GM12878 (cell line): Measurements from ENCODE around the gene EXOSC10. TPM values are rescaled to one million over a fixed set of nuclear protein-coding genes. Genes with fewer than 3 reads are reported as not detected.

ENCODE experiments used
- ATAC-seq: fragments of 200-7000 bp; cut with Tn5 transposase; 3 replicates; pipeline ENCODE4 v1.9.1; 2020; ENCODE audit warnings: mild to moderate bottlenecking, moderate library complexity
- BruUV-seq: library from RNA; stranded (reverse); fragments of 400-500 nt; replicated peaks from 2 replicates; lab custom pipeline; 2021; lab: Mats Ljungman, UMichigan
- CTCF ChIA-PET: fragments of 300-600 bp; sonication (Branson Sonifier 250); formaldehyde crosslinking; extraction: SDS; loops from one replicate; lab custom pipeline; 2021; ENCODE audit warnings: inconsistent platforms; lab: Yijun Ruan, JAX
- POLR2A ChIA-PET: fragments of 350-600 bp; formaldehyde crosslinking; extraction: SDS; loops from one replicate; lab custom pipeline; 2021; ENCODE audit warnings: inconsistent platforms; lab: Charles Lee
- RAD21 ChIA-PET: fragments of 300-600 bp; sonication (Branson Sonifier 250); formaldehyde crosslinking; loops from one replicate; lab custom pipeline; 2023; ENCODE audit warnings: antibody characterized with exemption; ENCODE audit not compliant: unreplicated experiment; lab: Charles Lee
- SMC1A ChIA-PET: fragments of 300-600 bp; sonication (Branson Sonifier 250); formaldehyde crosslinking; loops from one replicate; lab custom pipeline; 2023; ENCODE audit not compliant: unreplicated experiment, uncharacterized antibody; lab: Charles Lee
- DNase-seq: peaks from one replicate; pipeline ENCODE4 v3.0.0-alpha.2; 2011; ENCODE audit warnings: low read depth, low spot score
- FAIRE-seq: peaks from 3 replicates; lab custom pipeline; 2011; peaks lifted over from hg19 to GRCh38; lab: Jason Lieb, UNC
- H2AFZ ChIP-seq: 2 replicates; pipeline ENCODE4 v1.6.0; 2011; ENCODE audit warnings: low read depth, low read length, control low read depth; ENCODE audit not compliant: control insufficient read depth
- H3K27ac ChIP-seq: 2 replicates; pipeline ENCODE4 v1.5.1; 2011; ENCODE audit warnings: control low read depth; ENCODE audit not compliant: control insufficient read depth, insufficient read depth
- H3K27me3 ChIP-seq, 2 experiments: replicated peaks in 1 of 2; 2 replicates each; pipeline versions ENCODE4 v1.6.0 to v1.6.1; 2011; ENCODE audit warnings: low read length in 1 of 2; ENCODE audit not compliant: control insufficient read depth in 2 of 2, insufficient read depth in 2 of 2
- H3K36me3 ChIP-seq, 2 experiments: 2 replicates each; pipeline ENCODE4 v1.5.1; 2011; ENCODE audit warnings: low read length in 1 of 2; ENCODE audit not compliant: control insufficient read depth in 2 of 2, insufficient read depth in 2 of 2
- H3K4me1 ChIP-seq: 2 replicates; pipeline ENCODE4 v1.6.1; 2011; ENCODE audit warnings: mild to moderate bottlenecking, low read length, moderate library complexity, mixed read lengths; ENCODE audit not compliant: control insufficient read depth, insufficient read depth
- H3K4me2 ChIP-seq: 2 replicates; pipeline ENCODE4 v1.6.0; 2011; ENCODE audit warnings: control low read depth; ENCODE audit not compliant: control insufficient read depth, insufficient read depth
- H3K4me3 ChIP-seq: fragments of 200-600 bp; sonication (generic); 2 replicates; pipeline ENCODE4 v1.5.1; 2016
- H3K79me2 ChIP-seq: 2 replicates; pipeline ENCODE4 v1.6.0; 2011; ENCODE audit warnings: low read length; ENCODE audit not compliant: control insufficient read depth, insufficient read depth
- H3K9ac ChIP-seq: 2 replicates; pipeline ENCODE4 v1.8.0; 2011; ENCODE audit warnings: low read length, control low read depth, mixed read lengths; ENCODE audit not compliant: control insufficient read depth, insufficient read depth
- H3K9me3 ChIP-seq: replicated peaks from 3 replicates; pipeline ENCODE4 v1.5.1; 2011; ENCODE audit warnings: mild to moderate bottlenecking, low read length; ENCODE audit not compliant: control insufficient read depth, insufficient read depth
- H4K20me1 ChIP-seq: 2 replicates; pipeline ENCODE4 v1.6.0; 2011; ENCODE audit not compliant: control insufficient read depth, insufficient read depth
- BCL3 ChIP-seq: IDR thresholded peaks from 2 replicates; pipeline ENCODE4 v1.6.1; 2011; ENCODE audit warnings: borderline replicate concordance, low read depth, mild to moderate bottlenecking, moderate library complexity, low read length; ENCODE audit not compliant: insufficient read depth, poor library complexity, severe bottlenecking
- BRCA1 ChIP-seq: IDR thresholded peaks from 2 replicates; pipeline ENCODE4 v1.6.1; 2011; ENCODE audit warnings: low read depth, low read length, improper control_type of control experiment
- CHD1 ChIP-seq: IDR thresholded peaks from 2 replicates; pipeline ENCODE4 v1.6.1; 2012; ENCODE audit warnings: low read depth, low read length, improper control_type of control experiment
- HSF1 ChIP-seq: fragments of 150-350 bp; IDR thresholded peaks from 2 replicates; pipeline ENCODE4 v1.6.1; 2014; ENCODE audit warnings: mild to moderate bottlenecking, low read depth, low read length
- IRF5 ChIP-seq: fragments of 450-650 bp; IDR thresholded peaks from 2 replicates; pipeline ENCODE4 v1.6.1; 2017; ENCODE audit warnings: borderline replicate concordance
- JUND ChIP-seq: IDR thresholded peaks from 2 replicates; pipeline ENCODE4 v1.6.1; 2012; ENCODE audit warnings: low read depth, mild to moderate bottlenecking, low read length, improper control_type of control experiment, moderate library complexity
- KAT2A ChIP-seq: conservative IDR thresholded peaks from 2 replicates; pipeline ENCODE4 v1.6.1; 2011; ENCODE audit warnings: low read depth, low read length; ENCODE audit not compliant: control insufficient read depth
- KLF5 ChIP-seq: fragments of 450-650 bp; IDR thresholded peaks from 2 replicates; pipeline ENCODE4 v1.6.1; 2014; ENCODE audit warnings: mild to moderate bottlenecking; ENCODE audit not compliant: partially characterized antibody
- MTA2 ChIP-seq: fragments of 450-650 bp; IDR thresholded peaks from 2 replicates; pipeline ENCODE4 v1.6.1; 2016; ENCODE audit warnings: low read depth, mild to moderate bottlenecking, moderate library complexity
- NFYA ChIP-seq: IDR thresholded peaks from 2 replicates; pipeline ENCODE4 v1.6.1; 2011; ENCODE audit warnings: low read depth, mild to moderate bottlenecking, low read length, improper control_type of control experiment, borderline replicate concordance
- NFYB ChIP-seq: IDR thresholded peaks from 2 replicates; pipeline ENCODE4 v1.6.1; 2011; ENCODE audit warnings: low read depth, mild to moderate bottlenecking, low read length, improper control_type of control experiment, moderate library complexity; ENCODE audit not compliant: insufficient read depth
- POLR2AphosphoS2 ChIP-seq: IDR thresholded peaks from 2 replicates; pipeline ENCODE4 v1.6.1; 2011; ENCODE audit warnings: low read depth, mild to moderate bottlenecking, low read length, improper control_type of control experiment, moderate library complexity
- RAD51 ChIP-seq: fragments of 450-650 bp; IDR thresholded peaks from 2 replicates; pipeline ENCODE4 v1.6.1; 2016; ENCODE audit warnings: moderate library complexity, mild to moderate bottlenecking, inconsistent platforms
- RELB ChIP-seq: fragments of 450-650 bp; IDR thresholded peaks from 2 replicates; pipeline ENCODE4 v1.6.1; 2017; ENCODE audit warnings: low read depth, mild to moderate bottlenecking, moderate library complexity
- SIX5 ChIP-seq: IDR thresholded peaks from 2 replicates; pipeline ENCODE4 v1.6.1; 2011; ENCODE audit warnings: mild to moderate bottlenecking, low read depth, low read length, moderate library complexity; ENCODE audit not compliant: severe bottlenecking
- WRNIP1 ChIP-seq: IDR thresholded peaks from 2 replicates; pipeline ENCODE4 v1.6.1; 2011; ENCODE audit warnings: low read depth, low read length, improper control_type of control experiment, borderline replicate concordance
- ZBED1 ChIP-seq: IDR thresholded peaks from 2 replicates; pipeline ENCODE4 v1.6.1; 2016; ENCODE audit warnings: borderline replicate concordance
- ZNF207 ChIP-seq: fragments of 450-650 bp; IDR thresholded peaks from 2 replicates; pipeline ENCODE4 v1.6.1; 2014; ENCODE audit warnings: antibody characterized with exemption, mild to moderate bottlenecking, borderline replicate concordance
- ZNF622 ChIP-seq: fragments of 450-650 bp; IDR thresholded peaks from 2 replicates; pipeline ENCODE4 v1.6.1; 2017; ENCODE audit warnings: mild to moderate bottlenecking, inconsistent platforms
- ZZZ3 ChIP-seq: IDR thresholded peaks from 2 replicates; pipeline ENCODE4 v1.6.1; 2011; ENCODE audit warnings: low read depth; ENCODE audit not compliant: control insufficient read depth, insufficient read length
- WGBS: methylation state at CpG from one replicate; pipeline ENCODE4 v1.1.6; 2016; ENCODE audit warnings: low lambda C conversion rate; ENCODE audit not compliant: insufficient replicate concordance, insufficient coverage; ENCODE audit errors: missing lambda C conversion rate; 5-methylcytosine and 5-hydroxymethylcytosine counted together
- in situ Hi-C: fragments of 300-500 bp; cut with MboI; formaldehyde crosslinking; loops from 9 replicates; pipeline ENCODE4 v1.14.3; 2018; ENCODE audit warnings: mixed read lengths
- intact Hi-C: fragments of 100-400 bp; cut with micrococcal nuclease; formaldehyde crosslinking; loops from one replicate; pipeline ENCODE4 v1.14.2; 2022; ENCODE audit not compliant: unreplicated experiment
- polyA plus RNA-seq, 11 experiments: library from polyadenylated mRNA; depleted of rRNA in 4 of 11; unstranded in 6 of 11; stranded (reverse) in 5 of 11; fragments of >200 nt; fragmentation: Nextera tagmentation in 4 of 11; fragmentation: Illumina TruSeq in 1 of 11; extraction: Ambion mirVana in 4 of 11; extraction: Trizol in 1 of 11; gene quantifications; 1 replicate in 1 of 11; 2 replicates in 10 of 11; pipeline versions ENCODE4 v1.2.1 to v1.2.3, GENCODE V29; 2011 to 2016; ENCODE audit warnings: inconsistent platforms in 2 of 11, missing spikeins in 2 of 11, low read depth in 1 of 11
- total RNA-seq, 4 experiments: library from RNA; depleted of rRNA in 3 of 4; stranded (reverse); fragments of >200 nt in 3 of 4; fragmentation: Illumina TruSeq in 1 of 4; extraction: Trizol in 1 of 4; gene quantifications; 2 replicates each; pipeline versions ENCODE4 v1.2.1 to v1.2.3, GENCODE V29; 2013 to 2021

EXOSC10 gene
- total and polyA plus RNA-seq, 10 of the 15 experiments (the other 5 are each of a cell fraction or from before 2014, with no cell fraction given), result 16.2 to 86.5 (median 66.4) TPM

- H3K27ac ChIP-seq, result no peak overlapping the region
- H2AFZ ChIP-seq, result no peak overlapping the region
- CTCF ChIA-PET, result interaction anchor here (0.7 to 1.6 kb wide), 2 partner anchors 49 to 536 kb away, joined by 3 read pairs; no protein-coding TSS in a partner anchor
- no peaks in the 10 kb centered on the region for H4K20me1 ChIP-seq
- no TSS peak for BruUV-seq
- no peak overlapping the region for H3K4me3 ChIP-seq
- FAIRE-seq (no peak), DNase-seq (no peak), ATAC-seq (no peak)
- H3K9me3 ChIP-seq, result no peaks in the 10 kb centered on the region
- no peaks in the 10 kb centered on the region for H3K4me1 ChIP-seq
- POLR2A ChIA-PET, result interaction anchor here (1.0 kb wide), 1 partner anchor 10 kb away, joined by 4 read pairs; no protein-coding TSS in a partner anchor
- peaks cover 0 to 14% of the 10 kb centered on the region in 2 experiments; a peak in 2 of 4 replicates for H3K36me3 ChIP-seq
- SMC1A ChIA-PET, result interaction anchor here (1.0 to 1.1 kb wide), 2 partner anchors 31 to 66 kb away, joined by 3 read pairs; no protein-coding TSS in a partner anchor
- 87% methylated on average over 9 of the region's 9 CpGs for WGBS
- no peak overlapping the region for H3K4me2 ChIP-seq
- H3K27me3 ChIP-seq, result no peaks in the 10 kb centered on the region
- in situ Hi-C loops, result no loop called here
- no peak overlapping the region for H3K9ac ChIP-seq
- RAD21 ChIA-PET, result no interaction called here
- no peaks in the 10 kb centered on the region; the same call in 1 of the 2 replicates for H3K79me2 ChIP-seq
- intact Hi-C loops, result no loop called here
- TF ChIP-seq SIX5 (no peak), KLF5 (no peak), BRCA1 (no peak), POLR2AphosphoS2 (peak; percentile 59; the same call in 1 of the 2 replicates), ZNF207 (no peak), WRNIP1 (no peak), ZNF622 (no peak), NFYA (no peak), HSF1 (no peak), ZZZ3 (no peak), MTA2 (no peak), KAT2A (no peak), CHD1 (no peak), RAD51 (no peak), RELB (no peak), BCL3 (no peak), ZBED1 (peak; percentile 37; the same call in 1 of the 2 replicates), JUND (no peak), IRF5 (no peak), NFYB (no peak)
Observed at GRCh38 chr1:11030865-11031264, 68.8 kb downstream of the EXOSC10 start.
